GM13976 (cell line): Measurements from ENCODE around the gene TFCP2L1.

ENCODE experiments used
- DNase-seq: peaks from one replicate; pipeline ENCODE4 v3.0.0; 2012; ENCODE audit warnings: low spot score
- in situ Hi-C: fragments of 300-500 bp; cut with MboI; formaldehyde crosslinking; loops from one replicate; pipeline ENCODE4 v1.12.0; 2022; ENCODE audit warnings: low sequenced_read_pairs, mixed read lengths, inconsistent platforms; ENCODE audit not compliant: unreplicated experiment
- TF ChIP-seq, protein P1 (sequence below): IDR thresholded peaks from 2 replicates; pipeline ENCODE4 v1.5.1; 2012; ENCODE audit warnings: borderline replicate concordance, mild to moderate bottlenecking; ENCODE audit not compliant: insufficient read depth; ENCODE audit errors: extremely low read depth, missing control alignments, control extremely low read depth

The TFCP2L1 gene

DNA sequence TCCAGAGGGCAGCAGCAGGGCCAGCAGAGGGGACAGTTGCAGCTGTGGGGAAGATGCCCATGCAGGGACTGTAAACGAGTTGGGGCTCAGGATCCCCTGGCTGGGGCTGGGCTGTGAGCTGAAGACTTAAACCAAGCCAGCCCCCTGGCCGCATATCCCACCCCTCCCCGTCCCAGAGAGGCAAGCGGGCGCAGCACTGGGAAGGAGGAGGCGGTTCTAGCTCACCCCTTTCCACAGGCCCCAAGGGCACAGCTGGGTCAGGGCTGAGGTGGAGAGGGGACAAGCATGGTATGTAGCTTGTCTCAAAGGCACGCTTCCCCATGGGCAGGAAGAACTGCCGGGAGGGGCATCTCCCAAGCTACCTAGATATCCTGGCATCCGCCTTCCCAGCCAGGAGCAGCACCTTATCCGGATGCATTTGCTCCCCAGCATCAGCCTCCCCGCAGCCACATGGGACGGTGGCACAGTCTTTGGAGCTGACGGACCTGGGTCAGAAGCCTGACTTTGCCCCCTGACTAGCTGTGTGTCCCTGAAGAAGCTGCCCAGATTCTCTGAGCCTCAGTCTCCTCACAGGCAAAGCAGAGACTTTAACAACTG, 75.9 kb downstream of the TFCP2L1 start:
- in situ Hi-C loops: no loop called here
- DNase-seq: no peak
- TF ChIP-seq, protein P1, sequence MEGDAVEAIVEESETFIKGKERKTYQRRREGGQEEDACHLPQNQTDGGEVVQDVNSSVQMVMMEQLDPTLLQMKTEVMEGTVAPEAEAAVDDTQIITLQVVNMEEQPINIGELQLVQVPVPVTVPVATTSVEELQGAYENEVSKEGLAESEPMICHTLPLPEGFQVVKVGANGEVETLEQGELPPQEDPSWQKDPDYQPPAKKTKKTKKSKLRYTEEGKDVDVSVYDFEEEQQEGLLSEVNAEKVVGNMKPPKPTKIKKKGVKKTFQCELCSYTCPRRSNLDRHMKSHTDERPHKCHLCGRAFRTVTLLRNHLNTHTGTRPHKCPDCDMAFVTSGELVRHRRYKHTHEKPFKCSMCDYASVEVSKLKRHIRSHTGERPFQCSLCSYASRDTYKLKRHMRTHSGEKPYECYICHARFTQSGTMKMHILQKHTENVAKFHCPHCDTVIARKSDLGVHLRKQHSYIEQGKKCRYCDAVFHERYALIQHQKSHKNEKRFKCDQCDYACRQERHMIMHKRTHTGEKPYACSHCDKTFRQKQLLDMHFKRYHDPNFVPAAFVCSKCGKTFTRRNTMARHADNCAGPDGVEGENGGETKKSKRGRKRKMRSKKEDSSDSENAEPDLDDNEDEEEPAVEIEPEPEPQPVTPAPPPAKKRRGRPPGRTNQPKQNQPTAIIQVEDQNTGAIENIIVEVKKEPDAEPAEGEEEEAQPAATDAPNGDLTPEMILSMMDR: no peak

DNA sequence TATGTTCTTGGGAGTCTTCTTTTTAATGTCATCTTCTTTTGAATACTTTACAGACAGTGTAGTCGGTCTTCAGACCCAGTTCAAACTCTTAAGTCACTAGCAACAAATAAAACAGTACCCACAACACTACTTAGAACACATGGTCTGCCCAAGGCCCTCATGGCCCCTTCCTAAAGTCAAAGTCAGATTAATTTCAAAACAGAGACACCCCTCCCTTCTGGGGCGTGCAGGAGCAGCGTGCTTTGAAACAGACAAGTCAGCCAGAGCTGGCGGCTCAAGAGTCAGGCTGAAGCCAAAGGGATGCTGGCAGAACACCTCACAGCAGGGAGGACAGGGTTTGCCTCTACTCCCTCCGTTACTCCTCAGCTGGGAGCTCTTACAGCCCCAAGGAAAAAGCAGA, 77.5 kb downstream of the TFCP2L1 start:
- DNase-seq: no peak
- TF ChIP-seq, protein P1: no peak
- in situ Hi-C loops: no loop called here

DNA sequence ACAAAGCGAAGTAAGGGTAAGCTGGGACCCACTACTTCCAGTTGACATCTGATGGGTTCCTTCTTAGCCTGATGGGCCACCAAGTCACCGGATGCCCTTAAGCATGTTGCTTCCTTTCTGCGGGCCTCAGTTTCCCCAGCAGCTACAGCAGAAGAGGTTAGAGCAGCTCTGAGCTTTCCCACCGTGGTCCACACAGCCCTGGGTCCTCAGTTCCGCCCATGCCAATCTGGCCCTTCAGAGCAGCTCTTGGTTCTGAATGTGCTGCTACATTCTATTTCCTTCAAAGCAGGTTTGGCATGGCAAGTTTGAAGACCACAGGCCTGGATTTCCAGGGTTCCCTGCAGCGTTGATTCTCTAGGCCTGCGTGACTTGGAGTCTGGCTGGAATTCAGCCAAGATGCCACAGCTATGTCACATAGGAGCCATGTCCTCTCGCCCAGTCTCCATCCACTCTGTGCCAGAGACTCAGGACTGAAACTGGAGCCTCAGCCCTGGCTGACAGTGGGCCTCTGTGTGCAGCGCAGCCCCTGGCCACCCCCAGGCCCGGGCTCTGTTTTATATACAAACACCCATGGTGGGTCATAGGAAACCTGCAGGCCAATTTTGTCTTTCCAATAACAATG, 79.6 kb downstream of the TFCP2L1 start:
- TF ChIP-seq, protein P1: no peak
- in situ Hi-C loops: no loop called here

DNA sequence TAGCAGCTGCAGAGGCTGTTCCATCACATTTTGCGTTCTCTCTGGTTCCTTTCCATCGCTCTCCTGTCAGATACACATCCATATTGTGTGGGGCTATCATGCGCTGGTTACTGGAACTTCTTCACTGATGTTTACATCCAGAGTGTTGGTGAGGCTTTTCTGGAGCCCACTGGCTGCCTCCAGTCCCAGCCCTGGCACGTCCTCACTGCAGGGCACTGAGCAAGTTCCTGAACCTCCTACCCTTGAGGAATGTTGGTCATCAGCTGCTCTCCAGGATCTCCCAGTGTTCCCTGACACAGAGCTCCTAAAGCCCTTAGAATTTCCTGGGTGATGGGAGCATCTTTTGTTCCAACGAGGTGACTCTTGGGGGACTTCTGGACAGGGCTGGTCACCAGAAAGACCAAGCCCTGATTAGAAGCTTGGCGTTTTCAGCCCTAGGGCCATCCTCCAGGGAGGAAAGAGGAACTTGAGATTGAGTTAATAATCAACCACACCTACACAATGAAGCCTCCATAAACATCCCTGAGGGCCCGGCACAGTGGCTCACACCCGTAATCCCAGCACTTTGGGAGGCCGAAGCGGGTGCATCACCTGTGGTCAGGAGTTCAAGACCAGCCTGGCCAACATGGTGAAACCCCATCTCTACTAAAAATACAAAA, 81.3 kb downstream of the TFCP2L1 start:
- no peak for DNase-seq
- in situ Hi-C loops: no loop called here
- TF ChIP-seq, protein P1: no peak

More for the DNA sequence above, 79.6 kb downstream of the TFCP2L1 start:
- no peak for DNase-seq

DNA sequence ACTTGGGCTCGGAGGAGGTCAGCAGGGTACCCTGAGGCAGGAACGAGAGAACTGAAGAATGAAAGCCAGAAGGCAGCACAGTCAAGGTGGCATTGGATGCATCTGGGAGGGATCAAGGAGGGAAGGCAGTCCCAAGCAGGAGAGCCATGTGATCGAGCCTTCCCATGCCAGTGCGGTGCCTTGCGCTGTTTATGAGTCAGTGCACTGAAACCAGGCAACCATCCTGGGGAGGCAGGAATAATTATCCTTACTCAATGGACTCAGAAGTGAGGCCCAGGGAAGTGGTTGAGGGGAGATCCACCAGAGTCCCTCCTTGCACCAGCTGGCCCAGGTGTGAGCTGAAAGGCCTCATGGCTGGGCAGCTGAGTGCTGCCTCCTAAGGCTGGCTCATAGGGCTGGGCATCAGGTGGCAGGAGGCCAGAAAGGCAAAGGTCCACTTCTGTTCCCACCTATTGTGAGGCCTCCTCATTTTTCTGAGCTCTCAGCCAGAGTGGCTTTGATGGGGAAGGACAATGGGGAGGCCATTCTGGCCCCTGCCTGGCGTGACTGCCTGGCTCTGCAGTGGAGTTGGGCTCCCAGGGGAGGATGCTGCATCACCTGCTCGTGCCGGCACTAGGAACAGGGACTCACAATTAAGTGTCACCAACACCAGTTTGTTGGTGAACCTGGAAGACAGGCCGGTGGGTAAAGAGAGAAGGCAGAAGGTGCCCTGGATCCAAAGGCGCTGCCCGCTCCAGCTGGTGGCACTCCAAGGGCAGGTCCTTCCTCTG, 82.3 kb downstream of the TFCP2L1 start:
- no peak for DNase-seq
- in situ Hi-C loops: no loop called here
- TF ChIP-seq, protein P1: no peak

DNA sequence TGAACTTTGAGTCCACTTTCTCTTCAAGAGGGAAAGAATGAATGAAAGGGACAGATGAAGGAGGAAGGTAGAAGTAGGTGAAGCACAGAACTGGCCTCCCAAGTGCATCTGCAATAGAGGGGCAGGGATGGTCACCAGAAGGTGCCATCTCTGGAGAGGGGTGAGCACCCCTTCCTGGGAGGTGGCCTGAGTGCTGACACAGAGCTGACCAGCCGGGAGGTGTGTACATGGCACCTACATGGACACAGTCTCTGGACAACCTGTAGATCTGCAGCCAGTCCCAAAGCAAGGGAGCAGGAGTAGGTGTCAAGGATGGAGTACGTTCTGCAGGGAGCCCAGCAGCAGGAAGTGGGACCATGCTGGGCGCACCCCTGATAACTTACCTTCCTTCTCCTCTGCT, 83.2 kb downstream of the TFCP2L1 start:
- TF ChIP-seq, protein P1: no peak
- in situ Hi-C loops: no loop called here
- DNase-seq: no peak
